HG03280 (cell line): ENCODE data around the gene PKN3.
"Not testable (repeated sequence)": the region's sequence is repeated elsewhere in the genome, so short reads cannot be mapped to it uniquely, and the experiment has no call there.

ENCODE experiments used
- ATAC-seq: cut with Tn5 transposase; IDR thresholded peaks from one replicate; pipeline ENCODE4 v1.9.1; 2021; ENCODE audit warnings: mild to moderate bottlenecking, moderate library complexity; ENCODE audit not compliant: unreplicated experiment

The PKN3 gene

DNA sequence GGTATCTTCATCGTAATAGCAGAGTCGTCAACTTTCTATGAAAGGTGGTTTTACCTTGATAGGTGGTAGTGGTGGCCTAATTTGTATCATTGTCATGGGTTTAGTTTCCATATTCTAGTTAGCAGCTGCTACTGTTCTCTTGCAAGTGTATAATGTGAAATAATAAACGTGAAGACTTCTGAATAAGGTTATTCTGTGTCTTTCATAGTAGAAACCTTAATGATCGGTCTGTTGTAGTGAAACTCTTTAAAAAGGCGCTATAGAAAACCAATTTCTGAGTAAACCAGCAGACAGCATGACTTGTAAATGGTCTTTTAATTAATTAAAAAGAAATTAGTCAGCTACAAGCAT lies 11.6 kb upstream of the PKN3 start:
- ATAC-seq, result no peak

DNA sequence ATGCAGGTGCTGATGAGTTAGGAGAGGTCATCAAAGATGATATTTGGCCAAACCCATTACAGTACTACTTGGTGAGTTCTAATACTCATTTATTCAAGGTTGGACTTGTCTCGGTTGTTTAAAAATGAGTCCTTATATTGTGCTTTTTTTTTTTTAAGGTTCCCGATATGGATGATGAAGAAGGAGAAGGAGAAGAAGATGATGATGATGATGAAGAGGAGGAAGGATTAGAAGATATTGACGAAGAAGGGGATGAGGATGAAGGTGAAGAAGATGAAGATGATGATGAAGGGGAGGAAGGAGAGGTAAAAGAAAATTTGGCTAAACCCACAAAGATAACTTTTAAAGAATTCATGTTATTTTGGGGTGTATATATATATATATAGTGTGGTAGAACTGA lies 8.6 kb upstream of the PKN3 start:
- not testable (repeated sequence) for ATAC-seq

DNA sequence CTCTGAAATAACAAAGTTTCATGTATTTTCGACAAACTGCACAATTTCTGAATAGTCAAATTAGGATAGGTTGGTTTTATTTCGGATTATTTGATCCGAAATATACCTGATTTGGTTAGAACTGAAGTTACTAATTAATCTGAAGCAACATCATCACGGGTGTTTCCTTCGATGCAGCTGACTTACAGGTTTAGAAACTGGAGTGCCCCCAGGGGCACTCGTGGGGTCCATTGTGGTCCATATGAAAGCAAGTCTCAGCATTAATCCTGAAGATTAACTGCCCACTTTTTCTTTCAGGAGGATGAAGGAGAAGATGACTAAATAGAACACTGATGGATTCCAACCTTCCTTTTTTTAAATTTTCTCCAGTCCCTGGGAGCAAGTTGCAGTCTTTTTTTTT lies 8.0 kb upstream of the PKN3 start:
- no peak for ATAC-seq

DNA sequence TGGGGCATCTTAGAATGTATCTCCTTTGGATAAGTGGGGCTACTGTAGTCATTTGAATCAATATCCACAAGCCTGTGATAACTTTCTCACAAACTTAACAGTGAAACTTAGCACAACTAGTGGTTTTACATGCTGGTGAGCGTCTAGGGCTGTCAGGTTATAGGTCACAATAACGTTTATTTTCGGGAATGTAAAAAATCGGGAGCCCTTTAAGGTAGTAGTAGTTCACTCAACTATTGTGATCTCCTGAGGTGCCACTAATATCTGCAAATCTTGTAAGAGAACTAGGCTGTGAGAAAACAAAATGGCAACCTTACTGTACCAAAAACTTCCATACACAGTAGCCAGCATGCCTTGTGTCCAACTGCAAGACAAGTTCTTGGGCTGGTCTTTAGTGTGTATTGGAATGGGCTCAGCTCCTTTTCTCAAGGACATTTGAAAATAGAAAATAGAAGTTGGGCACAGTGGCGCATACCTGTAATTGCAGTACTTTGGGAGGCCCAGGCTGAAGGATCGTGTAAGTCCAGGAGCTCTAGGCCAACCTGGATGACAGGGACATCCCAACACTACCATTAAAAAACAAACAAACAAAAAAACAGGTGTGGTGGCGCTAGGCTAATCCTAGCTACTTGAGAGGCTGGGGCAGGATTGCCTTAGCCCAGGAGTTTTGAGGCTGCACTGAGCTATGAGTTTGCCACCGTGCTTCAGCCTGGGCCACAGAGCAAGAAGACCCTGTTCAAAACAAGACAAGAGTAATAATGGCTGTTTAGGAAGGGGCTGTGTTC lies 5.2 kb upstream of the PKN3 start:
- ATAC-seq, result no peak

DNA sequence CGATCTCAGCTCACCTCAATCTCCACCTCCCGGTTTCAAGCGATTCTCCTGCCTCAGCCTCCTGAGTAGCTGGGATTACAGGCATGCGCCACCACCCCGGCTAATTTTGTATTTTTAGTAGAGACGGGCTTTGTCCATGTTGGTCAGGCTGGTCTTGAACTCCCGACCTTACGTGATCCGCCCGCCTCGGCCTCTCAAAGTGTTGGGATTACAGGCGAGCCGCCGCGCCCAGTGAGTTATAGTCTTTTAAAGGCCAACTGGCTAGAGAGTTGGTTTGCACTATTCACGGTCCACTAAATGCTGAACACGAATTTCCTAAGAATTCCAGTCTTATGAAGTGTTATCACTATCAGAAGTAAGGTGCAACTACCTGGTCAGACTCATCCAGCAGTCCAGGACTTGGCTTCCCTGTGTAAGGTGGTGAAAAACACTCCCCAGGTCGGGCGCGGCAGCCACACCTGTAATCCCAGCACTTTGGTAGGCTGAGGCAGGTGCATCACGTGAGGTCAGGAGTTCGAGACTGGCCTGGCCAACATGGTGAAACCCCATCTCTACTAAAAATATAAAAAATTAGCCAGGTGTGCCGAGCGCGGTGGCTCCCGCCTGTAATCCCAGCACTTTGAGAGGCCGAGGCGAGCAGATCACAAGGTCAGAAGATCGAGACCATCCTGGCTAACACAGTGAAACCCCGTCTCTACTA lies 3.1 kb upstream of the PKN3 start:
- not testable (repeated sequence) for ATAC-seq

DNA sequence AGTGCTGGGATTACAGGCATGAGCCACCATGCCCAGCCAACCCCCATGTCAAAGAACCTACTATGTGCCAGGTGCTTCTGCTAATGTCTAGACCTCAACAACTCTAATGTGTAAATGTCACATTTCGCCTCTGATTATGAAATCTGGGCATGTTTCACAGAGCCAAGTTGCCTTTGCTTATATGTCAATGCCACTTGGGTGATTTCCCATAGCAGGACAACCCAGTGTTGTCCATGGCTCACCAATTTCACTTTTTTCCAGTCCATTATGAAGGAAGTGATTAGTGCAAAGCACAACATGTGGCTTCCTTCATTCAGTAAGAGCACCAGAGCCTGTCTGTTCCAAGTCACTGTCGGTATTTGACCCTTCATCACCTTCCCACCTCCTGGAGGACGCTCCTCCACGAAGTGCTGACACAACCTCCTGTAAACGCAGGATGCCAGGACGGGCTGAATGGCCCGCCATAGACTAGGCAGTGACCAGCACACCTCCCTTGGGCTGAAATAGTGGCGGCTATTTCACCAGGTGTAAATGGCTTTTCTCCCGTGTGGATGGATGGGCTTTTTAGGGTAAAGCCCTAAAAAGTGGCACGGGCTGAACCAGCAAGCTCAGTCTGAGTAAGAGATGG lies 962 bp upstream of the PKN3 start:
- ATAC-seq, result no peak

DNA sequence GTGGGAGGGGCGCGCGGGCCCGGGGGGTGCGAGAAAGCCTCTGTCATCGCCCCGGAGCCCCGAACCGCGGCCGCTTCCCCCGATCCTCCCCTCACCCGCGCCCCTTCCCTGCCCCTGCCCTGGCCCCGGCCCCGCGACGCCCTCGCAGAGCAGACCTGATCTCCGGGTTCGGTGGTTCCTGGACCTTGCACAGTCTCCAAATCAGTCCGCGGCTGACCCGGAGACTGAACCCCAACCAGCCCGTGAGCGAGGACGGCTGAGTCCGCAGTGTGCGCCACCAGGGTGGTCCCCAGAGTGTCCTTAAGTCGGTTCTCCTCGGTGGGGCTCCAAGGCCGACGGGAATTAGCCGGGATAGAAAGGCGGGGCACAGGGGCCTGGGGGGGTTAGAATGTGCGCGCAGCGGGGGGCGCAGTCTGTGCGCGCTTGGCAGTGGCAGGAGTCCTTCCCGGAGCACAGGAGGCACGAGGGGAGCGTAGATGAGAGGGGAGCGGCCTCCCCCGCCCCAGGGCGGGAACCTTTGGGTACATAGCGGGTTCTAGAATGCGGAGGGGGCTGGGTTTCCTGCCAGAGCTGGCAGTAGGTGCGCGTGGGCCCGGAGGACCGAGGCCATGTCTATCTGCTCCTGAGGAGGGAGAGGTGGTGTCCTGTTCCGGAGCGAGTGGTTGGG lies 779 bp downstream of the PKN3 start:
- no peak for ATAC-seq

DNA sequence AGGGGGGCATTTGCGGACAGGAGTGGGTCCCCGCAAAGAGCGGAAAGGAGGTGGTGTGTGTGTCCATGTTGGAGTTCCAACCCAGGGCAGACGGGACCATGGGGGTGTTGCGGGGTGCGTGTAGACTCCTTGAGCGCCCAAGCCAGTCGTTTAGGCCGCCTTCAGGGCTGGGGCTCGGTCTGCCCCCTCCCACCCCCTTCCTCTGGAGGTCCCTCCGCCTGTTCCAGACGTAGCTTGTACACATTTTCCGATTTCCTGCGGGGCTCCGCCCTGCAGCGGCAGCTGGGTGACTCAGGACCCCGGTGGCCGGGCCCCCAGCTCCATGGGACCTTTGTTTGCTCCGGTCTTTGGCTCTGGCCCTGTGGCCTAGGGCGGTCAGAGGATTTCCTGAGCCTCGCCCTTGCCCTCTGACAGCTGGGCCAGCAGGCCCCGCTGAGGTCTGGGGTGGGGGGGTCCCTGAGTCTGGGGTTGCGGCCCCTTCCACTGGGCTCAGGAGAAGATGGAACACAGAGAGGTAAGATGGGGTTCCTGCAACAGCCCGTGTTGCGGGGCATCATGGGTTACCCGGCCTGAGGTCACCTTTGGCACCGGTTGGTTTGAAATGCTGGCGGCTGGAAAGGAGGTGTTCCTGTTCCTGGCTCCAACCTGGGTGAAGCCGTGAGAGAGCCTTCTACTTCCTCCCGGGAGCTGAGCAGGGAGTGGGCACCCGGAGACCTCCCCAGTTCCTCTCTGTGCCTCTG lies 1.5 kb downstream of the PKN3 start:
- ATAC-seq, result no peak

DNA sequence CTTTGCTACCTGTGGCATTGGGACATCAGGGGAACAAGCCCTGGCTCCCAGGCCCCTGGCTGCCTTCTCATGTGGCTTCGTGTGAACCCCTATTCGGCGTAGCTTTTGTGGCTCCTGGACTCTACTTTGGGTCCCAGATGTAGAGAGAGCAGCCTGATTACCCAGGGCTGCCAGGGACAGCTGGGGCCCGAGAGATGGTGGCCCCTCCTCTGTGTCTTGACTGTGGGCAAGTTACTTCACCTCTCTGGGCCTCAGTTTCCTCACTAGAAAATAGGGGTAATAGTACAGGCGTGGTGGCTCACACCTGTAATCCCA lies 2.0 kb downstream of the PKN3 start:
- ATAC-seq, result no peak

DNA sequence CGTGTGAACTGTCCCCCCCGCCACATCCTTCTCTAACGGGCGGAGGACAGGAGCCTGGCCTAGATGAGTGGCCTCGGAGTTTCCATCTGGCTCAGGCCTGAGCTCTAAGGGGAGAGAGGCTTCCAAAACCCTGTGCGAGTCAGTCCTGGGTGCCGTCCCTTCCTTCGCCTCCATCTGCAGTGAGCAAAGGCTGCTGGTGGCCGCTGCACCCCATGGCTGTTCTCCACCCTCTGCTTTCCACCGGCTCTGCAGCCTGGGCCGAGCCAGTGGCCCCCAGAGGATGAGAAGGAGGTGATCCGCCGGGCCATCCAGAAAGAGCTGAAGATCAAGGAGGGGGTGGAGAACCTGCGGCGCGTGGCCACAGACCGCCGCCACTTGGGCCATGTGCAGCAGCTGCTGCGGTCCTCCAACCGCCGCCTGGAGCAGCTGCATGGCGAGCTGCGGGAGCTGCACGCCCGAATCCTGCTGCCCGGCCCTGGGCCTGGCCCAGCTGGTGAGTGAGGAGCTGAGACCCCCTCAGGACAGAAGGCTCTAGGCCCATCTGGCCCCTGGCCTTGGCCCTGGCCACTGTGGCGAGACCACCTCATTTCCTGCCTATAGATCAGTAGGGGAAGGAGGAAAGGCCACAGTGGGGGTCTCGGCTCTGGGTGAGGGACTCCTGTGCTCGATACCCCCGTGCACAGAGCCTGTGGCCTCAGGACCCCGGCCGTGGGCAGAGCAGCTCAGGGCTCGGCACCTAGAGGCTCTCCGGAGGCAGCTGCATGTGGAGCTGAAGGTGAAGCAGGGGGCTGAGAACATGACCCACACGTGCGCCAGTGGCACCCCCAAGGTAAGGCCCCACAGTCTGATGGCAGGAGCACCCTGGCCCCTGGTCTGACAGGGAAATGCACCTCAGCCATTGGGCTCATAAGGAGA lies 3.0 kb downstream of the PKN3 start:
- no peak for ATAC-seq

DNA sequence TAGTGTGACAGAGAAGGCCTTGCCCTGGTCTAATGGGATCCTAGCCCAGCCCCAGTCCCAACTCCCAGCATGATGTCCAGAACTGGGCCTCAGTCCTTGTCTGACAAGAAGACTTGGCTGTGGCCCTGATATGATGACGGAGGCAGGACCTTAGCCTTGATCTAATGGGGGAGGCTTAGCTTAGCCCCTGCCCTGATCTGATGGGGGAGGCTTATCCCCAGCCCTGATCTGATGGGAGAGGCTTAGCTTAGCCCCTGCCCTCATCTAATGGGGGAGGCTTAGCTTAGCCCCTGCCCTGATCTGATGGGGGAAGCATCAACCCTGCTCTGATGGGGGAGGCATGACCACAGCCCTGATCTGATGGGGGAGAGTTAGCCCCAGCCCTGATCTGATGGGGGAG lies 3.7 kb downstream of the PKN3 start:
- no peak for ATAC-seq

DNA sequence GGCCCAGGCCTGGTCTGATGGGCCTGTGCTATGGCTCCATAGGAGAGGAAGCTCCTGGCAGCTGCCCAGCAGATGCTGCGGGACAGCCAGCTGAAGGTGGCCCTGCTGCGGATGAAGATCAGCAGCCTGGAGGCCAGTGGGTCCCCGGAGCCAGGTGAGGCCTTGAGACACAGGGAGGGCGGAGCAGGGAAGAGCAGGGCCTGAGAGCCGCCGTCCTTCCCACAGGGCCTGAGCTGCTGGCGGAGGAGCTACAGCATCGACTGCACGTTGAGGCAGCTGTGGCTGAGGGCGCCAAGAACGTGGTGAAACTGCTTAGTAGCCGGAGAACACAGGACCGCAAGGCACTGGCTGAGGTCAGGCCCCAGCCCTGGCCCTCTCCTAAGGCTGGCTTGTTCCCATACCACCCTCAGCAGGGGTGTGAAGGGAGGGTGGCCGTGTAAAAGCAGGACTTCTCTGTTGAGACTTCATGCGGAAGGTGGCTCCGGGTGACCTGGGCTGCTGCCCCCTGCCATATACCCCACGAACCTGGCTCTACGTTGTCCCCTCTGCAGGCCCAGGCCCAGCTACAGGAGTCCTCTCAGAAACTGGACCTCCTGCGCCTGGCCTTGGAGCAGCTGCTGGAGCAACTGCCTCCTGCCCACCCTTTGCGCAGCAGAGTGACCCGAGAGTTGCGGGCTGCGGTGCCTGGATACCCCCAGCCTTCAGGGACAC lies 4.5 kb downstream of the PKN3 start:
- no peak for ATAC-seq

DNA sequence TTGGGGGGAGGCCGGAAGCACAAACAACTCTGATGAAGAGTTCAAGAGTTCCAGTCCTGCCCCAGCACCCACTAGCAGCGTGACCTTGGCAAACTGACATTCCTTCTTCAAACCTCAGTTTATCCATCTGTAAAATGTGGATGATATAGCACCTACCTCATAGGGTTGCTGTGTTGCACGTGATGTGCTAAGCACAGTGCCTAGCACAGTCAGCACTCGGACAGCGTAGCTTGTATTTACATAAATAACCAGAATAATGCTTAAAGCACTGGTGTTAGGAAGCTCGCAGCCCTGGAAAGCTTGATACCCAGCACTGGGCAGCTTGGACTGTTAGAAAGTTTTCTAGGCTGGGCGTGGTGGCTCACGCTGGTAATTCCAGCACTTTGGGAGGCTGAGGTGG lies 5.1 kb downstream of the PKN3 start:
- ATAC-seq, result no peak

DNA sequence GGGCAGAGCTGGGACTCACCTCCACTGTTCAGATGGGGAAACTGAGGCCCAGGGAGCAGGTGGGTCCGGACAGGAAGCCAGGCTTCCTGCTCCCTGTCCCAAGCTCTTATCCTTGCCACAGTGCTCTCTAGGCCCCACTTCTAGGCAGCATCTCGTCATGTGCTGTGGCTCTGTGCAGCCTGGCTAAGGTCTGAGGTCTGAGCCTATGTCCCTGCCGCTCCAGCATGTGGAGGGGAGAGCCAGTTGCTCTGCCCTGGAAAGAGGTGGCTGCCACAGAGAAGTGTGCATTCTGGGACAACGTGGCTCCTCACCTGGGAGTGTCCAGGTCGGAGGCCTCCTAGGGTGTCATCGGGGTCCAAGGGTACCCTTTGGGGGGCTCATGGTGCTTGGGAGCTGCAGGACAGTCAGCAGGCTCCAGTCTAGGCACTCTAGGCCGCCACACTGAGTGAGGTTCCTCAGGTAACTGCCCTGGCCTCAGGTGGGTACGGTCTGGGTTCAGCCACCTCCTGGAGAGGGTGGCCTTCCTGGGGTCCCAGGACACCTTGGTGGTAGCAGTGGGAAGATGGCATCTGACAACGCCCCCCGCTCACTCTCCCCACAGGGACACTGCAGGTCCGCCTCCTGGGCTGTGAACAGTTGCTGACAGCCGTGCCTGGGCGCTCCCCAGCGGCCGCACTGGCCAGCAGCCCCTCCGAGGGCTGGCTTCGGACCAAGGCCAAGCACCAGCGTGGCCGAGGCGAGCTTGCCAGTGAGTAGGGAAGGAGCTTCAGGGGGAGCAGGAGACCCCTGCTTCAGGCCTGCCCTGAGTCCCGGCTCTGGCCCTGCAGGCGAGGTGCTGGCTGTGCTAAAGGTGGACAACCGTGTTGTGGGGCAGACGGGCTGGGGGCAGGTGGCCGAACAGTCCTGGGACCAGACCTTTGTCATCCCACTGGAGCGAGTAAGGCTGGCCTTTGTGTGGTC lies 10.4 kb downstream of the PKN3 start:
- no peak for ATAC-seq

DNA sequence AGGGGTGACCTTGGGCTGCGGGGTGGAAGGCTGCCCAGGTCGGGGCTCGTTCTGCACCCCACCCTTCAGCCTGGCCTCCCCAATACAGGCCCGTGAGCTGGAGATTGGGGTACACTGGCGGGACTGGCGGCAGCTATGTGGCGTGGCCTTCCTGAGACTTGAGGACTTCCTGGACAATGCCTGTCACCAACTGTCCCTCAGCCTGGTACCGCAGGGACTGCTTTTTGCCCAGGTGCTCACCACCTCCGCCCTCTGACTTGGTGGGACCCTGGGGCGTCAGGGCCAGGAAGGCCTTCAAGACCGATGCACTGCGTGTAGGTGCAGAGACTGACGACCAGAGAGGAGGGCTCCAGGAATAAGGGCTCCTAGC lies 11.1 kb downstream of the PKN3 start:
- ATAC-seq, result no peak

DNA sequence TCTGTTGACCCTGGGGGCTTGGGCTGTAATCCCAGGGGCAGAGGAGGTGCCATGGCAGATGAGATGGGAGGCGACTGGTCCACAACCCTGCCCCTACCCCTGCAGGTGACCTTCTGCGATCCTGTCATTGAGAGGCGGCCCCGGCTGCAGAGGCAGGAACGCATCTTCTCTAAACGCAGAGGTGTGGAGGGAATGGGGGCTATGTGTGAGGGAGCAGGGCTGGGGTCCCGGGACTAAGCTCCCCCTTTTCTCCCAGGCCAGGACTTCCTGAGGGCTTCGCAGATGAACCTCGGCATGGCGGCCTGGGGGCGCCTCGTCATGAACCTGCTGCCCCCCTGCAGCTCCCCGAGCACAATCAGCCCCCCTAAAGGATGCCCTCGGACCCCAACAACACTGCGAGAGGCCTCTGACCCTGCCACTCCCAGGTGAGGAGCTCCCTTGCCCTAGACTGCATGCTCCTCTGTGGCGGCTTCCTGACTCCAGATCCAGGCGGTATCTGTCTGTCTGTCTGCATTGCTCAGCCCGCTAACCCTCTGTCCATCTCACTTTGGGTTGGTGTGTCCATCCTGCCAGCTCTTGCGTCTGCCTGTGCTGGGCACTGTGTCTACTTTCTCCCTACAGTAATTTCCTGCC lies 11.8 kb downstream of the PKN3 start:
- no peak for ATAC-seq

DNA sequence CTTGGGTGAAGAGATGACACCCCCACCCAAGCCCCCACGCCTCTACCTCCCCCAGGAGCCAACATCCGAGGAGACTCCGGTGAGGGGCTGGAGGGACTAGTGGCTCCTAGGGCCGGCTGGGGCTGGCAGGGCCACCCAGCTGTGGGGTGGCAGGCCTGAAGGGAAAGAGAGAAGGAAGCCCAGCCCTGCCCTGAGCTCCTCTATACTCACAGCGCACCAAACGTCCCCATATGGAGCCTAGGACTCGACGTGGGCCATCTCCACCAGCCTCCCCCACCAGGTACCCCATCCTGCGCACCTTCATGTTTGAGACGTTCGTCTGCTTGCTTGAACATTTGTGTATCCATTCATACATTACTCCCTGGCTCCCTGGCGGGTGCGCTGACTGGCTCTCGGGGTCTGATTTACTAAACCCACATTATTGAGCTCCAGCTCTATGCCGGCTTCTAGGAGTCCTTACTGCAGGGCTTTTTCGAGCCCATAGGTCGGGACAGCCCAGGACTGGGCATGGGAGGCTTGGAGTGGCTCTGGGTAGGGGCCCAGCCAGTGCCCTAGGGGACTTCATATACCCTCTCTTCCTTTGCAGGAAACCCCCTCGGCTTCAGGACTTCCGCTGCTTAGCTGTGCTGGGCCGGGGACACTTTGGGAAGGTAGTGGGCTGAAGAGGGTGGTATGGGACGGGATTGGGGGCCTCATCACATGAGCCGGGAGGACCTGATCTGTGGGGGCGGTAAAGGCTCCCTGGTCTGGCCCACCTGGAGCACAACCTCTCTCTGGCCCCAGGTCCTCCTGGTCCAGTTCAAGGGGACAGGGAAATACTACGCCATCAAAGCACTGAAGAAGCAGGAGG lies 12.5 kb downstream of the PKN3 start:
- ATAC-seq, result no peak
